Stimulated activated CD4-positive, alpha-beta T cell treated with anti-CD3 and anti-CD28 coated beads, Interleukin-15, amount 100 ng/mL, for 1 hour (primary cell): ENCODE measurements around the gene MCHR1.
"Not testable (repeated sequence)": the region's sequence is repeated elsewhere in the genome, so short reads cannot be mapped to it uniquely, and the experiment has no call there.

Experiments
- DNase-seq, 2 donors: peaks; one replicate each; pipeline ENCODE4 v3.0.0-alpha.2; 2020; ENCODE audit warnings: low read depth in 1 of 2, low spot score in 1 of 2

MCHR1 gene

DNA sequence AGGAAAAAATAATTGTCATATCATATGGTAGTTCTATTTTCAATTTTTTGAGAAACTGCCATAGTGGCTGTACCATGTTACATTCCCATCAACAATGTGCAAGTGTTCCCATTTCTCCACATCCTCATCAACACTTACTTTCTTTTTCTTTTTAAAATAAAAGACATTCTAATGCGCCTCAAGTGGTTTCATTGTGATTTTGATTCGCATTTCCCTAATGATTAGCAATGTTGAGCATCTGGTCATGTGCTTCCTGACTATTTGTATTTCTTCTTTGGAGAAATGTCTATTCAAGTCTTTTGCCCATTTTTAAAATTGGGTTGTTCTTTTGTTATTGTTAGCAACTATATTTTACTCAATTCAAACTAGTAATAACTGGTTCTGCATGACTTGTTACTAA lies 8.4 kb downstream of the MCHR1 start:
- no peak for DNase-seq

DNA sequence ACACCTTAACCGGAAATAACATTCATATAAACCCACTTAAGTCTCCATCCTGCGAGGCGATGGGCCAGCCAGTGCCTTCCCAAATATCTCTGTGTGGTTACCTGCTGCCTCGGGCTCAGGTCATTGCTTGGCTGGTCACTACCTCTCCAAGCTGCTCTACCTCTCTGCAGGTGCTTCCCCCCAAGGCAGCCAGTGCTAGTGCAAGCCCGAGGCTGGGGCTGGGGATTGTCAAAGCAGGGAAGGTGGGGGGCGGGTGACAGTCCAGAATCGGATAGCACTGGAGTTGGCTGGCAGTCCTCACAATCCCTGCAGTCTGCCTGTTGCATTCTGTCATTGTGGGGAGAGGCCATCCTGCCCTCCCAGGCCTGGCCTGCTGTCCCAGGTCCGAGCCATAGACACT lies 11.1 kb downstream of the MCHR1 start:
- no peak for DNase-seq

GRCh38 chr22:40691532-40691931 lies 12.2 kb downstream of the MCHR1 start:
- no peak for DNase-seq

- no peak for DNase-seq
Measured at GRCh38 chr22:40694411-40694810, 15.1 kb downstream of the MCHR1 start.

DNA sequence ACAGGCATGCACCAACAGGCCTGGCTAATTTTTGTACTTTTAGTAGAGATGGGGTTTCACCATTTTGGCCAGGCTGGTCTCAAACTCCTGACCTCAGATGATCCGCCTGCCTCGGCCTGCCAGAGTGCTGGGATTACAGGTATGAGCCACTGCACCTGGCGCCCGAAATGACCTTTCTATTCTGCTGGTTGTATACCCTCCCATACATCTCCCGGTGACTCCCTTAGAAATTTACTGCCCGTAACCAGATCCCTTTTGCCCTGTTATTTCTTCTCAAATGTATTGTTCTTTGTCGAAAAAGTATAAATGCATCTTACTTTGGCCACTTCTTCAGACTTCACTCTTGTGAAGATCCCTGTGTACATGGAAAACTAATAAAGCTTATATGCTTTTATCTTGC lies 22.0 kb downstream of the MCHR1 start:
- no peak for DNase-seq

GRCh38 chr22:40703174-40703573 lies 23.9 kb downstream of the MCHR1 start:
- no peak for DNase-seq

GRCh38 chr22:40703736-40704135 lies 24.5 kb downstream of the MCHR1 start:
- DNase-seq = no peak

- DNase-seq = no peak
Measured at GRCh38 chr22:40705918-40706682, 26.8 kb downstream of the MCHR1 start.

- no peak for DNase-seq
Measured at GRCh38 chr22:40707154-40707553, 27.9 kb downstream of the MCHR1 start.

DNA sequence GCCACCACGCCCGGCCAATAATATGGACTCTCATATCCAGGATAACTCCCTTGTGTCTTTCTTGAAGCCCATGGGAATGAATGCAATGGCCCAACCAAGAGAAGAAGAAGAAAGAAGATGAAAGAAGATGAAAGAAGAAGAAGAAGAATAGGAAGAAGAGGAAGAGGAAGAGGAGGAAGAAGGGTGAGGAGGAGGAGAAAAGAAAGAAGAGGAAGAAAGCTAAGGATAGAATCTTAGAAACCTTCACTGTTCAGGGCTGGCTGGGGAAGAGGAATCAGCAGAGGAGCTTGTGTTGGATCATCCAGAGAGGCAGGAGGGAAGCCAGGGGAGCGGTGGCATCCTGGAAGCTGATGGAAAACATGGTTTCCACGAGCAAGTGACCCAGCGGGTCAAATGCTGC lies 28.9 kb downstream of the MCHR1 start:
- no peak for DNase-seq

- DNase-seq = no peak
Measured at GRCh38 chr22:40709752-40710413, 30.6 kb downstream of the MCHR1 start.

DNA sequence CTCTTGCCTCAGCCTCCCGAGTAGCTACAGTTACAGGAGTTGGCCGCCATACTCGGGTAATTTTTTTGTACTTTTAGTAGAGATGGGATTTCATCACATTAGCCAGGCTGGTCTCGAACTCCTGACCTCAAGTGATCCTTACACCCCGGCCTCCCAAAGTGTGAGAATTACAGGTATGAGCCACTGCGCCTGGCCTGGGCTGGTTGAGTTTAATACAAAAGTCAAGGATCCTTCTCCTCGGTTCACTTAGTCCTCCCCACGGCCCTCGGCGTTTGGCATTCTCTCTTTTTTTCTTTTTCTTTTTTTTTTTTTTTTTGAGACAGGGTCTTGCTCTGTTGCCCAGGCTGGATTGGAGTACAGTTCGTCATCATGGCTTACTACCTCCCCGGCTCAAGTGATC lies 33.0 kb downstream of the MCHR1 start:
- no peak for DNase-seq

GRCh38 chr22:40714499-40715337 lies 35.4 kb downstream of the MCHR1 start:
- no peak for DNase-seq

GRCh38 chr22:40716116-40716515 lies 36.8 kb downstream of the MCHR1 start:
- no peak for DNase-seq

DNA sequence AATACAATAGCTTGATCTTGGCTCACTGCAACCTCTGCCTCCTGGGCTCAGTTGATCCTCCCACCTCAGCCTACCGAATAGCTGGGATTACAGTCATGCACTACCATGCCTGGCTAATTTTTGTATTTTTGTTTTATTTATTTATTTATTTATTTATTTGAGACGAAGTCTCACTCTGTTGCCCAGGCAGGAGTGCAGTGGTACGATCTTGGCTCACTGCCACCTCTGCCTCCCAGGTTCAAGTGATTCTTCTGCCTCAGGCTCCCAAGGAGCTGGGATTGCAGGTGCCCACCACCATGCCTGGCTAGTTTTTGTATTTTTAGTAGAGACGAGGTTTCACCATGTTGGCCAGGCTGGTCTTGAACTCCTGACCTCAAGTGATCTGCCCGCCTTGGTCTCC lies 38.4 kb downstream of the MCHR1 start:
- DNase-seq = not testable (repeated sequence)

DNA sequence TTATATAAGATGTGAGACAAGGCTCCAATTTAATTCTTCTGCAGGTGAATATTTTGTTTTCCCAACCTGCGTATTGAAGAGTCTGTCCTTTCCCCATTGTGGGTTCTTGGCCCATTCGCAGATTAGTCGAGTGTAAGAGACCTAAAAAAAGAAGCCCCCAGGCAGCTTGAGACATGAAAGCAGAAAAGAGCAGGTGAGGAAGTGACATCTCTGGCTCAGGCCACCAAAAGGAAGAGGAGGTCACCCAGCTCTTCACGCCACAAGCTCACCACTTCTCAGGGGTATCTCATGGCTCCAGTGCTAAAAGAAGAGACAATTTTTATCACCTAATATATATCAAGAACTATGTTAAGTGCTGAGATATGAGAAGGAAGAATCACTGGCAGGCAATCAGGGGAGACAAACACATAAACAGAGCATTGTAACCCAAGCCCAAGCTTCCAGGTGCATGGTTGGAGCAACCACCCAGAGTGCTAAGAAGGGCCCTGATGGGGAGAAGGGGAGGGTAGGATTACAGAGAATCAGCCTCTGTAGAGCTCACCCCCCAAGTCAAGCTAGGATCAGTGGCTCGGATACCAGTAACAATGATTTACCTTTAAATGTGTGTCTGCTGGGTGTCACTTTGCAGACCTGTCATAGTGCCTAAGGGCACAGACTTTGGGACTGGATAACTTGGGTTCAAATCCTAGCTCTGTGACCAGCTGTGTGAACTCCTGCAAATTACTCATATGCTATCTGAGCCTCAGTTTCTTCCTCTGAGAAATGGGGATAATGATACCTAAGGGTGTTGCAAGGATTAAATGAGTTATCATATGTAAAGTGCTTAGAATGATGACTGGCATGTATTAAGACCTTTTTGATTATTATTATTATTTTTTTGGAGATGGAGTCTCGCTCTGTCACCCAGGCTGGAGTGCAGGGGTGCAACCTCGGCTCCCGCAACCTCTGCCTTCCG lies 39.2 kb downstream of the MCHR1 start:
- DNase-seq = no peak

DNA sequence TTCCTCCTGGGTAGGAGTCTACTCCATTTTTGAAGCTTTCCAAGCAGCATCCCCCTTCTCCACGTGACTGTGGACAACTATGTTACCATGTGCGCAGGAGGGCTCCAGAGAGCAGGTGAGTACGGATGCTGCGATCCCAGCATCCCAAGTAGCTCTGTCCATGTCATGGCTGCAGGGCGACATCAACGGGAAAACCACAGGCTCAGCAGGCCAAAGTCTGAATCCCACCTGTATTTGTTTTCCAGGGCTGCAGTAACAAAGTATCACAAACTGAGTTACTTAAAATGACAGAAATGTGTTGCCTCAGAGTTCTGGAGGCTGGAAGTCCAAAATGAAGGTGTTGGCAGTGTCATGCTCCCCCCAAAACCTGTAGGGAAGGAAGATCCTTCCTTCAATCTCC lies 40.3 kb downstream of the MCHR1 start:
- DNase-seq = no peak

GRCh38 chr22:40720156-40720537 lies 40.9 kb downstream of the MCHR1 start:
- not testable (repeated sequence) for DNase-seq

DNA sequence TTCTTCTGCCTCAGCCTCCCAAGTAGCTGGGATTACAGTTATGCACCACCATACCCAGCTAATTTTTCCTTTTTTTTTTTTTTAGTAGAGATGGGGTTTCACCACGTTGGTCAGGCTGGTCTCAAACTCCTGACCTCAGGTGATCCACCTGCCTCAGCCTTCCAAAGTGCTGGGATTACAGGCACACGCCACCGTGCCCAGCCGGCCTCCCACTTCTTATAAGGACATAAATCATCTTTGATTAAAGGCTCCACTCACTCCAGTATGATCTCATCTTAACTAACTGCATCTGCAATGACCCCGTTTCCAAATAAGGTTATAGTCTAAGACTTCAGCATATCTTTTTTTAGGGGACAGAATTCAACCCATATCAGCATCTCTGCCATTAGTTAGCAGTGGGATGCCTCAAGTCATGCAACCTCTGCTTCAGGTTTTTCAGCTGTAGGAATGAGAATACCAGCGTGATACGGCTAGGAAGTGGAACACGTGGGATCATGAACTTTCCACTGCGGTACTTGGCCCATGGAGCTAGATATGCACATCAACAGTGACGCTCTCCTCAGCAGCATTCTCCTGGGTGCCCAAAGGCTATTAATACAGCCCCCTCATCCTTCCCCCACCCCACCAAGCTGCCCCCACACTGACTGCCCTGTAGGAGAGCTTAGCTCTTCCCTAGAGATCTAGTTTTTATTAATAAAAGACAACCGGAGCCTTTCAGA lies 41.4 kb downstream of the MCHR1 start:
- DNase-seq = no peak

DNA sequence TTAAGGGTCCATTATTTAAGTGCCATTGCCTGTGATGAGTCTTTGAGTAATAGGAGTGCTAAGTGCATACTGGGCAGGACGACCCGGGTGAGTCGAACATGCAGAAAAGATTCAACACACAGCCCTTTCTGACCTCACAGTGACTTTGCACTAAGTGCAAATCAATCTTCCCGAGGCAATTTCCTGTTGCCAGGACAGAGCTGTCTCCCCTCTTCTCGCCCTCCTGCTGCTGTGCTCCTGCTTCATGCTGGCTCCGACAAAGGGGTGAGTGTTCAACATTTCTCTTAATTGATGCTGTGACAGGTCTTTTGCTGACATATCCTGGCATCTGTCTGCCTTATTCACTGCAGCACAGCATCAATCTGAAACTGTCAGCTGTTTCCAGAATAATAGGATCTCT lies 42.0 kb downstream of the MCHR1 start:
- no peak for DNase-seq
